ENCODE data around the gene FOXI3.

DNA sequence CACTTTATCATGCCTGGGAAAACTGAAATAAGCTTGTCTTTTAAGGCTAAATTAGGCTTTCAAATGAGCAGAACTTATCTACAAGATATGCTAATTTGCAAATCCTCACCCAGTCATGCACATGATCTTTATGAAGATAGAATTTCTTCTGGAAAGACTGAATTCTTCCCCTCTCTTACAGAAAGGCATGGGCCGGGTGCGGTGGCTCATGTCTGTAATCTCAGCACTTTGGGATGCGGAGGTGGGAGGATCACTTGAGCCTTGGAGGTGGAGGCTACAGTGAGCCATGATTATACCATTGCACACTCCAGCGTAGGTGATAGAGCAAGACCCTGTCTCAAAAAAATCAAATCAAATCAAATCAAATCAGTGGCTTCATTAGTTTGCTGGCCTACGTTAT, 11.7 kb upstream of the FOXI3 start:
- TF ChIP-seq, protein P1, sequence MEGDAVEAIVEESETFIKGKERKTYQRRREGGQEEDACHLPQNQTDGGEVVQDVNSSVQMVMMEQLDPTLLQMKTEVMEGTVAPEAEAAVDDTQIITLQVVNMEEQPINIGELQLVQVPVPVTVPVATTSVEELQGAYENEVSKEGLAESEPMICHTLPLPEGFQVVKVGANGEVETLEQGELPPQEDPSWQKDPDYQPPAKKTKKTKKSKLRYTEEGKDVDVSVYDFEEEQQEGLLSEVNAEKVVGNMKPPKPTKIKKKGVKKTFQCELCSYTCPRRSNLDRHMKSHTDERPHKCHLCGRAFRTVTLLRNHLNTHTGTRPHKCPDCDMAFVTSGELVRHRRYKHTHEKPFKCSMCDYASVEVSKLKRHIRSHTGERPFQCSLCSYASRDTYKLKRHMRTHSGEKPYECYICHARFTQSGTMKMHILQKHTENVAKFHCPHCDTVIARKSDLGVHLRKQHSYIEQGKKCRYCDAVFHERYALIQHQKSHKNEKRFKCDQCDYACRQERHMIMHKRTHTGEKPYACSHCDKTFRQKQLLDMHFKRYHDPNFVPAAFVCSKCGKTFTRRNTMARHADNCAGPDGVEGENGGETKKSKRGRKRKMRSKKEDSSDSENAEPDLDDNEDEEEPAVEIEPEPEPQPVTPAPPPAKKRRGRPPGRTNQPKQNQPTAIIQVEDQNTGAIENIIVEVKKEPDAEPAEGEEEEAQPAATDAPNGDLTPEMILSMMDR (IDR thresholded peaks at IDR 0.05; ENCODE audit: low read depth, low read length, poor library complexity, severe bottlenecking): no peak
- no peak for TF ChIP-seq EZH2phosphoT487 (IDR thresholded peaks at IDR 0.05; ENCODE audit: borderline replicate concordance, low read length)

All from DOHH2 (cell line).